HepG2 (cell line): ENCODE results near the gene LRRC15. TPM values are rescaled to one million over a fixed set of nuclear protein-coding genes. Genes with fewer than 3 reads are reported as not detected.

ENCODE experiments used
- ATAC-seq: fragments of 200-7000 bp; cut with Tn5 transposase; 3 replicates; pipeline ENCODE4 v1.9.1; 2020; ENCODE audit warnings: mild to moderate bottlenecking, moderate library complexity
- BruUV-seq: library from RNA; stranded (reverse); fragments of 400-500 nt; replicated peaks from 2 replicates; lab custom pipeline; 2021; lab: Mats Ljungman, UMichigan
- CTCF ChIA-PET: fragments of 300-600 bp; formaldehyde crosslinking; extraction: SDS; loops from one replicate; lab custom pipeline; 2021; ENCODE audit warnings: low total read pairs, inconsistent platforms, low intra/inter-chr PET ratio; lab: Yijun Ruan, JAX
- POLR2A ChIA-PET: fragments of 350-600 bp; sonication (Branson Sonifier 250); formaldehyde crosslinking; loops from one replicate; lab custom pipeline; 2020; ENCODE audit warnings: antibody characterized with exemption, inconsistent platforms; lab: Yijun Ruan, JAX
- DNase-seq: peaks from one replicate; pipeline ENCODE4 v3.0.0-alpha.2; 2015; ENCODE audit warnings: low spot score
- FAIRE-seq: peaks from 3 replicates; lab custom pipeline; 2011; peaks lifted over from hg19 to GRCh38; lab: Jason Lieb, UNC
- H2AFZ ChIP-seq: one replicate; pipeline ENCODE4 v1.6.1; 2011; ENCODE audit warnings: low read length, inconsistent platforms
- H3K27ac ChIP-seq: fragments of 300-600 bp; 3 replicates; pipeline ENCODE4 v1.8.0; 2011; ENCODE audit warnings: mixed run types, mild to moderate bottlenecking, mixed read lengths, low read length, inconsistent platforms; ENCODE audit not compliant: insufficient read depth; ENCODE audit errors: extremely low read length
- H3K27me3 ChIP-seq, 2 experiments: fragments of 200-600 bp in 1 of 2; 2 replicates in 1 of 2; 3 replicates in 1 of 2; pipeline versions ENCODE4 v1.6.0 to v1.8.0; 2011; ENCODE audit warnings: low read length in 2 of 2, mild to moderate bottlenecking in 2 of 2, moderate library complexity in 2 of 2, inconsistent platforms in 1 of 2; ENCODE audit not compliant: insufficient read depth in 2 of 2, control insufficient read depth in 1 of 2
- H3K36me3 ChIP-seq, 2 experiments: fragments of 200-600 bp in 1 of 2; replicated peaks in 1 of 2; 2 replicates in 1 of 2; 3 replicates in 1 of 2; pipeline versions ENCODE4 v1.5.1 to v1.8.0; 2011; ENCODE audit warnings: low read length in 2 of 2, inconsistent platforms in 1 of 2; ENCODE audit not compliant: insufficient read depth in 2 of 2, control insufficient read depth in 1 of 2
- H3K4me1 ChIP-seq: 2 replicates; pipeline ENCODE4 v1.5.1; 2012; ENCODE audit warnings: low read length, inconsistent platforms; ENCODE audit not compliant: insufficient read depth
- H3K4me2 ChIP-seq: 2 replicates; pipeline ENCODE4 v1.6.0; 2011; ENCODE audit warnings: low read depth, low read length, inconsistent platforms
- H3K4me3 ChIP-seq, 3 experiments: fragments of 200-600 bp in 1 of 3; sonication (generic), shearing (Covaris generic) in 1 of 3; replicated peaks in 1 of 3; 2 replicates each; pipeline ENCODE4 v1.5.1; 2011 to 2016; ENCODE audit warnings: low read length in 3 of 3, inconsistent platforms in 2 of 3, low read depth in 2 of 3, mild to moderate bottlenecking in 2 of 3, control low read depth in 1 of 3, mixed read lengths in 1 of 3; ENCODE audit not compliant: insufficient read depth in 1 of 3
- H3K79me2 ChIP-seq: one replicate; pipeline ENCODE4 v1.6.1; 2011; ENCODE audit warnings: low read length, inconsistent platforms; ENCODE audit not compliant: insufficient read depth
- H3K9ac ChIP-seq: 2 replicates; pipeline ENCODE4 v1.6.0; 2011; ENCODE audit warnings: mild to moderate bottlenecking, low read depth, low read length, inconsistent platforms; ENCODE audit not compliant: insufficient read depth
- H3K9me3 ChIP-seq: 2 replicates; pipeline ENCODE4 v1.5.1; 2012; ENCODE audit warnings: mild to moderate bottlenecking, low read length
- H4K20me1 ChIP-seq: 2 replicates; pipeline ENCODE4 v1.6.0; 2011; ENCODE audit warnings: inconsistent platforms, mild to moderate bottlenecking, low read length, moderate library complexity; ENCODE audit not compliant: insufficient read depth
- AGO2 ChIP-seq: fragments of 200-400 bp; formaldehyde crosslinking; optimal IDR thresholded peaks from 2 replicates; pipeline ENCODE3; 2017; ENCODE audit warnings: mild to moderate bottlenecking, low read depth, low read length, moderate library complexity
- ATM ChIP-seq: fragments of 450-650 bp; IDR thresholded peaks from 2 replicates; pipeline ENCODE4 v1.7.1; 2017; ENCODE audit warnings: mild to moderate bottlenecking, borderline replicate concordance
- NFRKB ChIP-seq: fragments of 450-650 bp; IDR thresholded peaks from 2 replicates; pipeline ENCODE4 v1.6.1; 2017
- SNAI1 ChIP-seq: sonication (generic); formaldehyde crosslinking; IDR thresholded peaks from 2 replicates; pipeline ENCODE4 v1.5.0; 2020; ENCODE audit warnings: mild to moderate bottlenecking, missing genetic modification reagents, borderline replicate concordance
- SRSF4 ChIP-seq: fragments of 200-400 bp; formaldehyde crosslinking; IDR thresholded peaks from one replicate; pipeline ENCODE4 v1.6.1; 2018; ENCODE audit warnings: mild to moderate bottlenecking, low read depth, low read length, moderate library complexity; ENCODE audit not compliant: poor library complexity, severe bottlenecking
- ZFYVE20 ChIP-seq: sonication (generic); formaldehyde crosslinking; IDR thresholded peaks from 2 replicates; pipeline ENCODE4 v1.8.0; 2023; ENCODE audit warnings: low read depth, mild to moderate bottlenecking, moderate library complexity, missing genetic modification reagents, borderline replicate concordance
- ZNF329 ChIP-seq: sonication (generic); formaldehyde crosslinking; IDR thresholded peaks from 2 replicates; pipeline ENCODE4 v1.9.0; 2021; ENCODE audit warnings: low read depth, mild to moderate bottlenecking, missing genetic modification reagents
- ZNF775 ChIP-seq: sonication (generic); formaldehyde crosslinking; IDR thresholded peaks from 2 replicates; pipeline ENCODE4 v1.4.0; 2020; ENCODE audit warnings: missing genetic modification reagents, mild to moderate bottlenecking, moderate library complexity, borderline replicate concordance
- WGBS: methylation state at CpG from one replicate; pipeline ENCODE4 v1.1.6; 2017; ENCODE audit warnings: low lambda C conversion rate; 5-methylcytosine and 5-hydroxymethylcytosine counted together
- in situ Hi-C: cut with HindIII; loops from 2 replicates; pipeline ENCODE4 v1.10.0; 2017; ENCODE audit warnings: low pct_unique_long_range_greater_than_20kb; ENCODE audit not compliant: extremely low pct_ligation_motif_present
- intact Hi-C: fragments of 100-400 bp; cut with micrococcal nuclease; formaldehyde crosslinking; loops from one replicate; pipeline ENCODE4 v1.10.0; 2022; ENCODE audit not compliant: unreplicated experiment
- polyA plus RNA-seq, 8 experiments: library from polyadenylated mRNA; depleted of rRNA in 3 of 8; stranded (reverse) in 7 of 8; unstranded in 1 of 8; fragments of >200 nt; fragmentation: Illumina TruSeq in 4 of 8; extraction: Trizol in 4 of 8; gene quantifications; 2 replicates each; pipeline versions ENCODE4 v1.2.1 to v1.2.3, GENCODE V29; 2011 to 2016; ENCODE audit warnings: low read depth in 4 of 8, missing spikeins in 1 of 8, mixed read lengths in 1 of 8; ENCODE audit not compliant: insufficient read depth in 1 of 8
- total RNA-seq, 5 experiments: library from RNA; depleted of rRNA; stranded (reverse); fragments of >200 nt; fragmentation: Illumina TruSeq; extraction: Trizol; gene quantifications; 2 replicates each; pipeline ENCODE4 v1.2.3, GENCODE V29; 2016; ENCODE audit warnings: low read depth in 1 of 5
- TF ChIP-seq, protein P1 (sequence below): sonication (generic); formaldehyde crosslinking; IDR thresholded peaks from 2 replicates; pipeline ENCODE4 v1.5.0; 2020; ENCODE audit warnings: mild to moderate bottlenecking, missing genetic modification reagents
- TF ChIP-seq, protein P2 (sequence below): sonication (generic); formaldehyde crosslinking; IDR thresholded peaks from 2 replicates; pipeline ENCODE4 v1.9.0; 2021; ENCODE audit warnings: missing genetic modification reagents, mild to moderate bottlenecking, borderline replicate concordance

LRRC15 gene
- total and polyA plus RNA-seq, 2 of the 13 experiments (the other 11 are each of a cell fraction or from before 2014, with no cell fraction given), result not detected

DNA sequence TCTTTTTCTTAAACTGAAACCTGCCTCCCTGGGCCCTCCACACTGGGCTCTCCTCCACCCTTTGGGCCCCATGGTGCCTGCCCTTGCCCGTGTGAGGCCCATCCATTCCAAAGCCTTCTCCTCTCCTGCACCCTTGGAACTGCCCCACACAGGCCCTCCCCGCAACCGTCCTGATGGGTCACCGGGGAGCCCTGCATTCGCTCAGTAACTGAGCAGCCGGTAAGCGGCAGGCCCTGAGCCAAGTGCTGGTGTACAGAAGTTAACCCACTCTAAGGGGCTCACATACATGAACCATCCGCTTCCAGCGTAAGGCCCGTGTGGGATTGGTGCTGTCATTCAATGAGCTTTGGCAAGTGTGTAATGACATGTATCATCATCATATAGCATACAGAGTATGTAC is 5.4 kb upstream of the LRRC15 start (continued):
- TF ChIP-seq ZNF329 (CRISPR knock-in tag) (no peak), ATM (no peak), SNAI1 (no peak), ZFYVE20 (CRISPR knock-in tag) (no peak), NFRKB (no peak)

DNA sequence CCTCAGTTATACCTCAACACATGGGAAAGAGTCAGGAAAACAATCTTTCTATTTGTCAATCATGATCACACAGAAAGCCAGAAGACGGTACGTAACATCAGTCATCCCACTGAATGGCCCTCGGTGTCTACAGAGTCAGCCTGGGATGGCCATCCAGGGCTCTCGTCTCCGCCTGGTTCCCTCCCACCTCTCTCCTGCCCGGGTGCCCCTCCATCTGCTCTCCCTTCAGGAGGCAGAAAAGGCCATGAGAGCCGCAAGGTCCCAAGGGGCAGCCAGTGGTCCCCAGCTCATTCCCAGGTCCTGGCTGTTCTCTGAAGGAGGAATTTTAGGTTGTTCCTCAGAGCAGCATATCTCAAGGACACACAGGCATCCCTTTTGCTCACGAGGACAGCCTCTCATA is 4.4 kb upstream of the LRRC15 start:
- H3K4me1 ChIP-seq, result peaks cover 10% of the 10 kb centered on the region
- no TSS peak for BruUV-seq
- no peak for FAIRE-seq
- WGBS, result 17% methylated on average over 3 of the region's 8 CpGs
- no peaks in the 10 kb centered on the region for H4K20me1 ChIP-seq
- no peaks in the 10 kb centered on the region for H3K9me3 ChIP-seq
- no peak overlapping the region for H2AFZ ChIP-seq
- ChIA-PET POLR2A (no interaction called here), CTCF (no interaction called here)
- intact Hi-C loops, result no loop called here
- H3K27me3 ChIP-seq, result peaks cover 7 to 57% of the 10 kb centered on the region in 2 experiments
- H3K4me2 ChIP-seq, result no peak overlapping the region
- no peaks in the 10 kb centered on the region for H3K36me3 ChIP-seq
- no peak overlapping the region for H3K27ac ChIP-seq
- no peak for TF ChIP-seq SRSF4
- no peak for DNase-seq
- in situ Hi-C loops, result no loop called here
- no peak overlapping the region for H3K4me3 ChIP-seq
- no peak overlapping the region for H3K9ac ChIP-seq
- no peak for ATAC-seq
- H3K79me2 ChIP-seq, result no peaks in the 10 kb centered on the region

DNA sequence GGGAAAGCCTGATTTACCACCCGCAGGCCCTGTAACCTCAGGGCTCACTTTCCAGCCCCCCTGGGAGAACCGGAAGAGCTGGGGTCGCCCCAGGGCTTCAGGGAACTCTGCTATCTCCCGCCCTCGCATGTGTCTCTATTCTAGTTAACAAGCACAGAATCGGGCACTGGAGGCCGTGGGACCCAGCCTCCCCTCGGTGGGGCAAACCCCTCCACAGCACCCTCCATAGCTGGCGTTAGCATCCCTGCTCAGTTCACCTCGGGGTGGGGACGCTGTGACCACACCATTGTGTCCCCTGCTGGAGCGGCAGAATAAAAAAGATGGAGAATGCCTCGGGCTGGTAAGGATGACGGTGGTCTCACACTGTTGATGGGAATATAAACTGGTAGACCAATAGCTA is 3.5 kb upstream of the LRRC15 start:
- no peak overlapping the region for H3K4me2 ChIP-seq
- H3K36me3 ChIP-seq, result no peaks in the 10 kb centered on the region
- WGBS, result 62% methylated on average over 11 of the region's 14 CpGs
- in situ Hi-C loops, result no loop called here
- peaks cover 9 to 60% of the 10 kb centered on the region in 2 experiments; a peak in 4 of 5 replicates for H3K27me3 ChIP-seq
- CTCF ChIA-PET, result no interaction called here
- no peaks in the 10 kb centered on the region for H3K9me3 ChIP-seq
- intact Hi-C loops, result no loop called here
- H3K79me2 ChIP-seq, result no peaks in the 10 kb centered on the region
- no peak for DNase-seq
- no peak overlapping the region for H3K9ac ChIP-seq
- no peak overlapping the region for H3K27ac ChIP-seq
- H3K4me3 ChIP-seq, result no peak overlapping the region
- H2AFZ ChIP-seq, result no peak overlapping the region
- TF ChIP-seq, protein P1, sequence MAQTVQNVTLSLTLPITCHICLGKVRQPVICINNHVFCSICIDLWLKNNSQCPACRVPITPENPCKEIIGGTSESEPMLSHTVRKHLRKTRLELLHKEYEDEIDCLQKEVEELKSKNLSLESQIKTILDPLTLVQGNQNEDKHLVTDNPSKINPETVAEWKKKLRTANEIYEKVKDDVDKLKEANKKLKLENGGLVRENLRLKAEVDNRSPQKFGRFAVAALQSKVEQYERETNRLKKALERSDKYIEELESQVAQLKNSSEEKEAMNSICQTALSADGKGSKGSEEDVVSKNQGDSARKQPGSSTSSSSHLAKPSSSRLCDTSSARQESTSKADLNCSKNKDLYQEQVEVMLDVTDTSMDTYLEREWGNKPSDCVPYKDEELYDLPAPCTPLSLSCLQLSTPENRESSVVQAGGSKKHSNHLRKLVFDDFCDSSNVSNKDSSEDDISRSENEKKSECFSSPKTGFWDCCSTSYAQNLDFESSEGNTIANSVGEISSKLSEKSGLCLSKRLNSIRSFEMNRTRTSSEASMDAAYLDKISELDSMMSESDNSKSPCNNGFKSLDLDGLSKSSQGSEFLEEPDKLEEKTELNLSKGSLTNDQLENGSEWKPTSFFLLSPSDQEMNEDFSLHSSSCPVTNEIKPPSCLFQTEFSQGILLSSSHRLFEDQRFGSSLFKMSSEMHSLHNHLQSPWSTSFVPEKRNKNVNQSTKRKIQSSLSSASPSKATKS, result no peak
- TF ChIP-seq AGO2 (no peak), ZNF775 (CRISPR knock-in tag) (no peak)
- TF ChIP-seq, protein P2, sequence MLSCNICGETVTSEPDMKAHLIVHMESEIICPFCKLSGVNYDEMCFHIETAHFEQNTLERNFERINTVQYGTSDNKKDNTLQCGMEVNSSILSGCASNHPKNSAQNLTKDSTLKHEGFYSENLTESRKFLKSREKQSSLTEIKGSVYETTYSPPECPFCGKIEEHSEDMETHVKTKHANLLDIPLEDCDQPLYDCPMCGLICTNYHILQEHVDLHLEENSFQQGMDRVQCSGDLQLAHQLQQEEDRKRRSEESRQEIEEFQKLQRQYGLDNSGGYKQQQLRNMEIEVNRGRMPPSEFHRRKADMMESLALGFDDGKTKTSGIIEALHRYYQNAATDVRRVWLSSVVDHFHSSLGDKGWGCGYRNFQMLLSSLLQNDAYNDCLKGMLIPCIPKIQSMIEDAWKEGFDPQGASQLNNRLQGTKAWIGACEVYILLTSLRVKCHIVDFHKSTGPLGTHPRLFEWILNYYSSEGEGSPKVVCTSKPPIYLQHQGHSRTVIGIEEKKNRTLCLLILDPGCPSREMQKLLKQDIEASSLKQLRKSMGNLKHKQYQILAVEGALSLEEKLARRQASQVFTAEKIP (CRISPR knock-in tag), result no peak
- no peak for FAIRE-seq
- no peaks in the 10 kb centered on the region for H4K20me1 ChIP-seq
- ATAC-seq, result no peak
- no TSS peak for BruUV-seq
- peaks cover 14% of the 10 kb centered on the region for H3K4me1 ChIP-seq
- POLR2A ChIA-PET, result no interaction called here
